NCI-H345 treated with DMSO at 0.1 percent for 48 hours (cell line): ENCODE data around the gene ATP2A3.
A peak's percentile ranks its signal among the peaks of the same experiment; 100 is the strongest.
"Not testable (repeated sequence)": the region's sequence is repeated elsewhere in the genome, so short reads cannot be mapped to it uniquely, and the experiment has no call there.

Experiments used
- DNase-seq: peaks from one replicate; lab custom pipeline; 2025; ENCODE audit not compliant: unreplicated experiment; lab: John Stamatoyannopoulos, UW

Gene ATP2A3

DNA sequence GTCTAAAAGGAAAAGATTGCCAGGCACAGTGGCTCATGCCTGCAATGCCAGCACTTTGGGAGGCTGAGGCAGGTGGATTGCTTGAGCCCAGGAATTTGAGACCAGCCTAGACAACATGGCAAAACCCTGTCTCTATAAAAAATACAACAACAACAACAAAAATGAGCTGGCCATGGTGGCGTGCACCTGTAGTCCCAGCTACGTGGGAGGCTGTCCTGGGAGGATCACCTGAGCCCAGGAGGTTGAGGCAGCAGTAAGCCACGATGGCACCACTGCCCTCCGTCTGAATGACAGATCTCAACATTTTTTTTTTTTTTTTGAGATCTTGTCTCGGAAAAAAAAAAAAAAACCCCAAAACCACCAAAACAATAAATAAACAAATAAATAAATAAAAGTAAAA, 28.1 kb upstream of the ATP2A3 start:
- no peak for DNase-seq

DNA sequence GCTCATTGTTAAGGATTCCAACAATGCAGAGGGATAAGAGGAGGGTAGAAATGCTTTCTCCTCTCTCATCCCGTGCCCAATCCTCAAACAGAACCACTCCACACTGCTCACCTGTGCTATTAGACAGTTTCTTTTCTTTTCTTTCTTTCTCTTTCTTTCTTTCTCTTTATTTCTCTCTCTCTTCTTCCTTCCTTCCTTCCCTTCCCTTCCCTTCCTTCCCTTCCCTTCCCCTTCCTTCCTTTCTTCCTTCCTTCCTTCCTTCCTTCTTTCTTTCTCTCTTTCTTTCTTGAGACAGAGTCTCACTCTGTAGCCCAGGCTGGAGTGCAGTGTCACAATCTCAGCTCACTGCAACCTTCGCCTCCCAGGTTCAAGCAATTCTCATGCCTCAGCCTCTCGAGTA, 27.5 kb upstream of the ATP2A3 start:
- not testable (repeated sequence) for DNase-seq

DNA sequence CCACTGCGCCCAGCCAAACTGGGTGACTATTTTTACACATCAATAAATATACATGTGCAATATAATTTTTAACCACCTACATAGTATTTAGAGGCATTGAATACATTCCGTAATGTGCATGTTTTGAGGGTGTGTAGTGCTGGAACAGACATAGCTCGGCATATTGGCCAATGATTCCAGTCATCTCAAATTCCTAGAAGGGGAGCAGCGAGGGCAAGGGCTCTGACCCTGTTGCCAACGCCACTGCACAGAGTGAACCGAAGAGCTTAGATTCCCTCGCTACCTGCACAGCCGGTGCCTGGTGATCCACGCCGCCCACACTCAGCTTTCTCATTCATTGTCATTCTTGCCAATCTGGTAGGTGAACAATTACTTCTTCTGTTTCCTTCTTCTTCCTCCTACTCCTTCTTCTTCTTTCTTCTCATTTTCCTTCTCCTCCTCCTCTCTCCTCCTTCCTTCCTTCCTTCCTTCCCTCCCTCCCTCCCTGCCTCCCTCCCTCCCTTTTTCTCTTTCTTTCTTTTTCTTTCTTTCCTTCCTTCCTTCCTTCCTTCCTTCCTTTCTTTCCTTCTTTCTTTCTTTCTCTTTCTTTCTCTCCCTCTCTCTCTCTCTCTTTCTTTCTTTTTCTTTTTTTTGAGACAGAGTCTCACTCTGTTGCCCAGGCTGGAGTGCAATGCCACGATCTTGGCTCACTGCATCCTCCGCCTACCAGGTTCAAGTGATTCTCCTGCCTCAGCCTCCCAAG, 26.3 kb upstream of the ATP2A3 start:
- DNase-seq: no peak

DNA sequence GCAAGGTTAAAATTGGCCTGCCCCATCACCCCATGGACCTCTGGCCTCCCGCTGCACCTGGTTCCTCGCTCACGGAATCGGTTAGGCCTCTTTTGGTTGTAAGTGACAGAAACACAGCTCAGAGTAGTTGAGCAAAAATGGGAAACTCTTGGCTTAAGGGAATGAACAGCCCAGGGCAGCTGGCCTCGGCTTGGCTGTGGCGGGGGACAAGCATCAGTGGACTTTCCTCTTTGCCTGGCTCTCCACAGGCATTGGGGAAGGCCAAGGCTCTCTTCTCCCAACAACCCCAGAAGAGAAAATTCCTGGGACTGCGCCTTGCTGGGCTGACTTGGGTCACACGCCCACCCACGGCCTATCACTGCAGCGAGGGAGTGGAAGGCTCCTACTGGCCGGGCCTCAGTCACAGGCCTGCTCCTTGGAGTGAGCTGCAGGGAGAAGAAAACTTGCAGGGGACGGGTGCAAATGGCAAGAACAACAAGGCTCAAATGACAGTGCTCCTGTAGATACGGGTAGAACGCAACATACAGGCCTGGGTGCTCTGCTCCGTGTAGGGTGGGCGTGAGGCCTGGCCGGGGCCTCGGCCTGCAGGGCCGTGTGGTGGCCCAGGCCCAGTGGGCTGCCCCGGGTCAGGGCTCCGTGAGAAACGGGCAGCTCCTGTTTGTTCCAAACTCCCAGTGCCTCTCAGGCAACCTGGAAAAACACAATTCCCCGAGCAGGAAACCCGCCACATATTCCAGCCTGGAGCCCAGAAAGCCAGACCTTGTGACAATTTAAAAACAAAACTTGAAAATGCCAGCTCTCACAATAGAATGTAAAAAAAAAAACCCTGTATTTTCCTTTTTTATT, 25.0 kb upstream of the ATP2A3 start:
- DNase-seq: no peak

DNA sequence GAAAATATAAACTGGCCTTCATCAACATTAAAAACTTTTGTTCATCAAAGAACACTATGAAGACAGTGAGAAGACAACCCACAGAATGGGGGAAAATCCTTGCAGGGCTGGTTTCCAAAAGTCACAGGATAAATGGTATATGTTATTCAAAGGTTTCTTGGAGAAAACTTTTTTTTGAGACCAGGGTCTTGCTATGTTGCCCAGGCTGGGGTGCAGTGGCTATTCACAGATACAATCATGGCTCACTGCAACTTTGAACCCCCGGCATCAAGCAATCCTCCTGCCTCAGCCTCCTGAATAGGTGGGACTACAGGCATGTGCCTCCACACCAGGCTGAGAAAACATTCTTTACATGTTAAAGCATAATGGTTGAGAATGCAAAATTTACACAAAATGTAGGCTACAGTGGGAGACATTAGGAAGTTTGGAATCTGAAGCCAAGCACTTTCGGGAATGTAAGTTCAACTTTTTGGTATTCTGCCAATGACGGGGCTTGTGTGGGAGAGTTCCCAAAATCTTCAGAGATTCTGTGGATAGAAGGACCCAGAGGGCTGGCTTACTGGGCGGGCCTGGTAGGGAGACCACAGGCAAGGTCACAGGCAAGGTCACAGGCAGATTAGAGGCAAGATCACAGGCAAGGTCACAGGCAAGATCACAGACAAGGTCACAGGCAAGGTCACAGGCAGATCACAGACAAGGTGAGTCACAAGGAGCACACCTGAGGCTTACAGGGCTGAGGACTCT, 24.2 kb upstream of the ATP2A3 start:
- no peak for DNase-seq

DNA sequence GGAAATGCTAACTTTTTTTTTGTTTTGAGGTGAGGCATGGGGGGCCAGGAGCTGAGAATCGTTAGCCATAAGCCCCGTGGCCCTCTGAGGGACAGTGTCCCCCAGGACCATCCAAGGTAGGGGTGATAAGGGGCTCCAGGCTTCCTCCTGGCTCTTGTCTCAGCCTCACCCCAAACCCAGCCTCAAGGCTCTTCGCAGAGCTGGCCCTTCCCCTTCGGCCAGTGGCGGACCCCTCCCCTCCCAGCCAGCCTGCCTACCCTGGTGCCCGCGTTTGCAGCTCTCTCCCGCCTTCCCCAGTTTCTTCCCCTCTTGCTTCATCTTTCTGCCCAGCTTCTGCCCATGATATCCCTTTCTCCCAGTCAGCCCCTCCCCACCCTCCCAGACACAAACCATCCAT, 22.7 kb upstream of the ATP2A3 start:
- no peak for DNase-seq

DNA sequence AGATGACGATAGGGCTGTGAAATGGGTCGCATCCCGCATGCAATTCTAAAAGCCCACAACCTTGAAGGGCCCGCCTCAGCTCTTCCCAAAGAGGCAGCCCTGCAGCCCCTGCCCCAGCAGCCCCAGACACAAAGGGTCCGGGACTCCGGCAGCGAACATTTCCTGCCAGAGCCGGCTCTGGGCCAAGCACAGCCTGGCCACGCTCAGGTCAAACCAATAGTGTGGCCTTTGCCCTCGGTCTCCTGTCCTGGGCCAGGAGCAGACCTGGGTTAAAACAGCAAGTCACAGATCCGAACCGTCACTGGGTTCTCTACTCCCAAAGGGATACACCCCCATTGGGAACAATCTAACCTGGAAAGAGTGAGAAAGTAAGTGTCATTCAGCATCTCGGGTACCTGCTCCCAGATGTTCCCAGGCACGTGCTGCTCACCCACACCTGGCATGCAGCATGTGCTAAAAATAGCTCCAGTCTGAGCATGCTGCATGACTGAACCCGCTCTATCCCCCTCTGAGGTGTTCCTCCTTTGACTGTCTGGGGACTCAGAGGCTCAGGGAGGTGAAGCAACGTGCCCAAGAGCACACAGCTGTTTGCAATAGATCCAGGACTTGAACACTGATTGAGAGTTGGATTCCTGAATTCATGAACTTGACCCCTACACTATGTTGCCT, 22.2 kb upstream of the ATP2A3 start:
- DNase-seq: no peak

DNA sequence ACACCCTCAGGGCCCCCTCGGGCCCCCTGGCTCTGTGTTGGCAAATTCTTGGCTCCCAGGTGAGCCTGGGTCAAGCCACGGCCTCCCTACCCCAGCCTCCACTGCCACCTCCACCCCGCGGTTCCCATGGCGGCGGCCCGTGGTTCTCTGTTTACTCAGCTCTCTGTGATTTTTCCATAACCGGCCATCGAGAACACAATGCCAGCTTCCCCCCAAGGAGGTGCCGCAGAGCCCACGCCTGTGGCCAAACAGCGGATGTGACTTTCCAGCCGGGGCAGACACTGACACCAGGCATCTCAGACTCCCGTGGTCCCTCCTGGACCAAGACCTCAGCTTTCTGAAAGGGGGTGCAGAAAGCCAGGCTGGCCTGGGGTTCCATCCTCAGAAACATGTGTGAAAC, 21.6 kb upstream of the ATP2A3 start:
- no peak for DNase-seq

DNA sequence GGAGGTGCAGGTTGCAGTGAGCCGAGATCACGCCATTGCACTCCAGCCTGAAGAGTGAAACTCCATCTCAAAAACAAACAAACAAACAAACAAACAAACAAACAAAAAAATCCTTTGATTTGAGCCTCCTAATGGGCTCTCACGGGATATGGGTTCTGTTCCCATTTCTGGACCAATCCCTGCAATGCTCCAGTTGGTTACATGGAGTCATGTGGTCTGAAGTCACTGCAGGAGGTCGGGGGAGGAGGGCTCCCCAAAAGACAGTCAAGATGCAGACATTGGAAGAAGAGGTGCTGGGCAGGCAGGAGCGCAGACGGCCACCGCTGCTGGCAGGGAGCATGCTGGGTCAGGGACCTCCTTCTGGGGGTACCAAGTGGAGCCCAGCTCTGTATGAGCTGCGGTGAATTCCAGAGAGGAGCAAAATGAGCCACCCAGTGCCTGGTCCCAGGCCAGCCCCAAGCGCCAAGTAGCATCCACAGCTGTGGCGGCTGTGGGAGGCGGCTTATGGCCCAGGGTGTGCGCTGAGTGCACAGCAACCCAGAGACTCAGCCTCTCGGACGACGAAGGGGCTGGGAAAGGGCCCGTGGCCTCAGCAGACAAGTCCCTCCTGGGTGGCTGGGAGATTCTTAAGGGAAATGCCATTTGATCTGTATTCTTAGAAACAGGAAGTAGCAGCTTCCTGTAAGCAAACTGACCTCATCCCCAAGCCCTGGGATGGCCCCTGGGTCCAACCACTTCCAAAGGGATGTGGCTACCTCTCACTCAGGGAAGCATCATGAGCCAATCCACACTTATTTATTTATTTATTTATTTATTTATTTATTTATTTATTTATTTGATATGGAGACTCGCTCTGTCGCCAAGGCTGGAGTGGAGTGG, 19.6 kb upstream of the ATP2A3 start:
- DNase-seq: no peak

DNA sequence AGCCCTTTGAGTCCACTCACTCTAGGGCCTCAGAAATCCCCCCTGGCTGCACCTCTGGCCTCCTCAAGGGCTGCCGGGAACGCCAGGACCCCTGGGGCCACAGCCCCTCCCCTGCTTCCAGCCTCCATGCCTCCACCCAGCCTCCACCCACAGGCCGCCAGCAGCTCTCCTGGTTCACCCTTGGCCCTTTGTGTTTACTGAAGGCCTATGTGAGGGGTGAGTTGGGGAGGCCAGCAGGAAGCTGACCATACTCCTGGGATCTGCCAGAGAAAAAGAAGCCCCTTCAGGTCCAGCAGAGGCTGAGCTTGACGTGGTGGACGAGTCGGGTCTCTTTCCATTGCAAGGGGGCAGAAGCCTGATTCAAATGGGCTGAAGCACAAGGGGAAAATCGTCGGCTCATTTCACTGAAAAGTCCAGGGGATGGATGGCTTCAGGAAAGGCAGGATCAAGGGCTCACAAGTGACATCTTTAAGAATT, 18.3 kb upstream of the ATP2A3 start:
- DNase-seq: no peak

DNA sequence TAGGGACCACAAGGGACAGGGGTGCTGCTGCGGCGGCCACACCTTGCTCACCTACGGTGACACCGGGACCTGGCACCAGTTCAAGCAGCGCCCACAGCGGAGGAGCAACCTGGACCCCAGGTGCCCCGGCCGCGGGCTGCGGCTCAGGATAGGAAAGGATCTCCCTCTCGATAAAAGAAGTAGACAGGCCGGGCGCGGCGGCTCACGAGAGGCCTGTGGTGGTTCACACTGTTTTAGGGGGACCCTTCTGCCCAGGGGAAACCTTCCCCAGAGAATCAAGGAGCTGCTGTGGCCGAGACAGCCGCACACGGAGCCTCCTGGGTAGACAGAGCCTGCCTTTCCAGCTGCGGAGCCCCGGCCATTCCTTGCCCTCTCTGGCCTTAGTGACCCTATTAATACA, 17.9 kb upstream of the ATP2A3 start:
- DNase-seq: no peak

DNA sequence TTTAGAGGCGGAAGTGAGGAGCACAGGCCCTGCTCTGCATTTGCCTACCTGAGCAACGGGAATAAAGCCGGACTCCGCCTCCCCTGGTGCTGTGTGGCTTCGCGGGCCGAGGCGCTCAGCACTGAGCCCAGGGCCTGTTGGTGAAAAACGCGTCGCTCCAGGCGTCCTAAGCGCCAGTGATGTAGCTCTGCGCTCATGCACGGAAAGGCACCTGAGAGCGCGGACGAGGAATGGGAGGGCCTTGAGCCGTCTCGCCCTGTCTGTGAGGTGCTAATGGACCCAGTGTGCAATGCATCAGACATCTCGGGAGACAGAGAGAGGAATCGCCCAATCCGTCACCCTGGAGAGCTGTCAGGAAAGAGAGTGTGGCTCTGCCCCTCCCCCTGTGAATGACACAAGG, 17.2 kb upstream of the ATP2A3 start:
- no peak for DNase-seq

DNA sequence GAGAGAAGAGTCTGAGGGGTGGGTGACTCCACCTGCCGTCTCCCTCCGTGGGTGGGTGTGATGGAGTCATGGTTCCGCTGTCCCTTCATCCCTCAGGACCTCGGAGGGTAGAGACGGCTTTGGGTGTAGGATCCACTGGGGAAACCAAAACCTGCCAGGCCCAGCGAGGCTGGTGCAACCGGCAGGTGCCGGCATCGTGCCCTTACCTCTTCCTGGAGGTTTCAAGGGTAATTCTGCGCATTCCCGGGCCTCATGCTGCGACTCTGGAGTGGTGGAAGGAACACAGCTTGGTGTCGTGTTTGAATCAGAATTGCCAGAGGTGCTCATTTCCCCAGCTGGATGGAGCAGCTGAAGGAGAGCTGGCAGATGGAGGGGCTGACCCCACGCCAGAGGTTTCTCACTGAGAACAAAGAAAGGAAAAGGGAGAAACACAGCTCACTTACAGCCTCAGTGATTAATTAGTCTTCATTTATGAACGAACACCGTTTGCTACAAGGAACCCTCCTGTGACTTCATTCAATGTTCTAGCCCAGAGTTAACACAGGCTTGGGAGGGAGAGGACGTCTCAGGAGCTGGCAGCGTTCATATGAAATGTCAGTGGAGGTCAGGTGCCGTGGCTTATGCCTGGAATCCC, 16.3 kb upstream of the ATP2A3 start:
- DNase-seq: peak; percentile 73

DNA sequence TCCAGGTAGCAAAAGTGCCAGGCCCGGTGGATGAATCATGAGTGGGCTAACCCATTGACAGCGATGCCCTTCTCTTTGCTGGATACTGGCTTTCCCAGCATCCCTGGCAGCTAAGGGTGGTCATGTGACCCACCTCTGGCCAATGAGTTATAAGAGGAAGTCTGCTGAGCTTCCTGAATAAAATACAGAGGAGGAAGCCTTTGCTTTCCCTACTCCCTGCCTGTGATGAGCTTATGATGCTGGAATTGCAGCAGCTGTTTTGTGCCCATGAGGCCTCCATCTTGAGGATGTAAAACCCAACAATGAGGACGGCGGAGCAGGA, 15.0 kb upstream of the ATP2A3 start:
- DNase-seq: no peak

DNA sequence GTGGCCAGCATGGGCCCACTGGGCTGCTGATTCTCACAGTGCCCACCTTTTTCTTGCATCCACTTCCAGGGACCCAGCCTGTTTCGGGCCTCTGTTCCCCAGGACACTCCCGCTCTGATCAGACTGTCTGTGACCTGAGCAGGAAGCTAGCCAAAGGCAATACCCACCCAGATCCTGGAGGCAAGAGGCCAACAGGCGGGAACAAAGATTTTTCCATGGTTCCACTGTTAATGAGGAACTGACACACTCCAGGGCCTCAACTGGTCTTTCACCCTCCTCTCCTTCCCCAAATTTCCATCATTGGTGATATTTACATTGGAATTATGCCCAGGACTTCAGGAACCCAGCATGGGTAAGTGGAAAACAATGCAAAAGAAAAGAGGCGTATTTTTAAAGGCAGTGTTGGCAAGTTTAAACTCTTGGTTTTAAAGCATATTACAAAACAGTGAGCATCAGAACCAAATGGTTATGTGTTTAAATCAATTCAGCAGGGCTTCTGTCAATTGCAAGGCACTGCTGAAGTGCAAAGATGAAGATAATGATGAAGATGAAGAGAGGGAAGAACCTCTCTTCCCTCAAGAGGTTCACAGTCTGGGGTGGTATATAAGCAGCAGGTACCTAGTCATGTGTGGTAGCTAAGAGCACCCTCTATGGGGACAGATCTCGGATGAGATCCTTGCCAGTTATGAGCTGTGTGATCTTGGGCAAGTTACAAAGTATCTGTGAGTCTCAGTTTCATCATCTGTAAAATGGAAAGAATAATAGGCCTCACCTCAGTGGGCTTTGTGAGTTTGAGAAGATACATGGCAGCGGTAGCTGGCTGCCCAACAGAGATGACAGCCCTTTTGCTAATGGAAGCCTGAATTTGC, 14.4 kb upstream of the ATP2A3 start:
- no peak for DNase-seq

DNA sequence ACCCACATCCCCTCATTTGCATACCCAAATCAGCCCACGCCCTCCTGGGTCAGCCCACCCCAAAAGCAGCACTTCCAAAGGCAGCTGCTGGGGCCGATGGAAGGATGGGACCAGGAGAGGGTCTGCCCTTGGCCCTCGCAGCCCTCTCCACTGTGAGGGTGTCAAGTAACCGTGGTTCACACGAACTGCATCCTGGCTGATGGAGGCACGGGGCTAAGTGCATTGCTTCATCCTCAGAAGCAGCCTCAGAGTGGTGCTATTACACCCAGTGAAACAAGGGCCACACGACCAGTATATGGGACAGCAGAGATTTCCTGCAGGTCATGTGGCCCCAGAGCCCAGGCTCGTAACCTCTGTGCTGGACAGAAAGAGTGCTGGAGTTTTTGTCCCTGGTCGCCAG, 13.2 kb upstream of the ATP2A3 start:
- DNase-seq: no peak

DNA sequence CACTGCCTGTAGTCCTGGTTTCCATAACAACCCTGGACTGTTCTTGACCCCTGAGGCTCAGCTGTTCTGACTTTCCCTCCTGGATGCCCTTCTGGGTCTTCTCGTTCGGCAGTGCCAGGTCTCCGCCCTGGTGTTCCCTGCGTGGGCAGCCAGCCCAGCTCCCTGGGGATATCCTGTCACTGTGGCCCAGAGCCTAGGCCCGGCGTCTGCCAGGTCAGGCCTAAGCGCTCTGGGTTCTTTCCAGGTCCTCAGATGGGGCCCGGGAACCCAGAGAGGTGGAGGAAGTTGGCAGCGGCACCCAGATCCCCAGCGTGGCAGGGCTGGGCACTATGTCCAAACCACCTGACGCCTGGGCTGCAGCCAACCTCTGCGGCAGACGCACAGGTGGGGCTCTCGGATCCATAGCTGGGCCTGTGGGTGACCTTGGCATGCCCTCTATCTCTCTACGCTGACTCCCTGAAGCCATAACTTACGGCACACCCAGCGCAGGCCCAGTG, 12.5 kb upstream of the ATP2A3 start:
- no peak for DNase-seq

DNA sequence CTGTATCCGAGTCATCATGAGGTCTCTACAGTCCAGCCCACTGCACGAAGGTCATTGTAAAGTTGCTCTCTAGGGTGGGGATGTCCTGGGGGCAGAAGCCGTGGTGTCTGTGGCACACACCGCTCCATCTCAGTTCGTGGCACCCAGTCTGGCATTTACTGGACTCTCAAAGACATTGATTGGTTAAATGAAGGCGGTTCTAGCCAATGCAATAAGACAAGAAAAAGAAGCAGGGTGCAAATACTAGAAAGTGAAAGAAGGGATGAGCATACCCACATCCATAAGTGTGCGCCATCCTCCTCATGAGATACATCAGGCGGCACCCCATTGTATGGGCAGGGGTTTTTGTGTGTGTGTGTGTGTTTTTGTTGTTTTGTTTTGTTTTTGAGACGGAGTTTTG, 10.7 kb upstream of the ATP2A3 start:
- DNase-seq: no peak
